ENCODE measurements around the gene GPN2.
A peak's percentile ranks its signal among the peaks of the same experiment; 100 is the strongest.

The GPN2 gene

GRCh38 chr1:26829184-26829911 is 60.7 kb downstream of the GPN2 start:
- Histone ChIP-seq H3K4me2 (ENCODE audit: low read length) (peak overlapping the region; percentile 86; the same call in 1 of the 2 replicates), H2AFZ (ENCODE audit: low read depth, low read length) (no peak overlapping the region), H3K36me3 (replicated peaks; ENCODE audit: low read depth, low read length) (peaks cover 34% of the 10 kb centered on the region), H3K4me1 (ENCODE audit: low read length) (peaks cover 43% of the 10 kb centered on the region), H3K9ac (ENCODE audit: low read length) (no peak overlapping the region), H3K9me3 (ENCODE audit: insufficient read depth, low read length) (no peaks in the 10 kb centered on the region), H3K27me3 (ENCODE audit: low read depth, low read length) (no peaks in the 10 kb centered on the region), H3K27ac (ENCODE audit: low read length) (peak overlapping the region; percentile 45), H3K4me3 (ENCODE audit: low read length) (peak overlapping the region; percentile 66; the same call in 1 of the 2 replicates), H3K79me2 (ENCODE audit: low read length) (peaks cover 55% of the 10 kb centered on the region), H4K20me1 (ENCODE audit: insufficient read depth, low read length) (peaks cover 7% of the 10 kb centered on the region)
- no peak for TF ChIP-seq EZH2phosphoT487 (IDR thresholded peaks at IDR 0.05; ENCODE audit: low read depth)
- TF ChIP-seq CTCF (IDR thresholded peaks at IDR 0.05; ENCODE audit: low read depth, low read length), result no peak

GRCh38 chr1:26828411-26828991 is 61.6 kb downstream of the GPN2 start:
- H3K79me2 ChIP-seq (ENCODE audit: low read length), result peaks cover 55% of the 10 kb centered on the region

GRCh38 chr1:26827663-26828062 is 62.4 kb downstream of the GPN2 start:
- H3K4me1 ChIP-seq (ENCODE audit: low read length), result peaks cover 29% of the 10 kb centered on the region
- H3K27me3 ChIP-seq (ENCODE audit: low read depth, low read length), result no peaks in the 10 kb centered on the region
- H3K36me3 ChIP-seq (replicated peaks; ENCODE audit: low read depth, low read length), result peaks cover 21% of the 10 kb centered on the region
- H3K79me2 ChIP-seq (ENCODE audit: low read length), result peaks cover 55% of the 10 kb centered on the region
- H3K9ac ChIP-seq (ENCODE audit: low read length), result peak overlapping the region; percentile 80
- H2AFZ ChIP-seq (ENCODE audit: low read depth, low read length), result no peak overlapping the region
- peak overlapping the region; percentile 97 for H3K4me3 ChIP-seq (ENCODE audit: low read length)
- H3K4me2 ChIP-seq (ENCODE audit: low read length), result peak overlapping the region; percentile 90
- H4K20me1 ChIP-seq (ENCODE audit: insufficient read depth, low read length), result peaks cover 7% of the 10 kb centered on the region
- TF ChIP-seq EZH2phosphoT487 (IDR thresholded peaks at IDR 0.05; ENCODE audit: low read depth) (no peak), CTCF (IDR thresholded peaks at IDR 0.05; ENCODE audit: low read depth, low read length) (no peak)
- H3K27ac ChIP-seq (ENCODE audit: low read length), result peak overlapping the region; percentile 18; the same call in 1 of the 2 replicates
- no peaks in the 10 kb centered on the region for H3K9me3 ChIP-seq (ENCODE audit: insufficient read depth, low read length)

More at GRCh38 chr1:26828411-26828991, 61.6 kb downstream of the GPN2 start:
- H3K27ac ChIP-seq (ENCODE audit: low read length), result peak overlapping the region; percentile 45
- H3K4me3 ChIP-seq (ENCODE audit: low read length), result peak overlapping the region; percentile 66
- H3K27me3 ChIP-seq (ENCODE audit: low read depth, low read length), result no peaks in the 10 kb centered on the region
- H4K20me1 ChIP-seq (ENCODE audit: insufficient read depth, low read length), result peaks cover 7% of the 10 kb centered on the region
- peaks cover 38% of the 10 kb centered on the region for H3K4me1 ChIP-seq (ENCODE audit: low read length)
- H3K9me3 ChIP-seq (ENCODE audit: insufficient read depth, low read length), result no peaks in the 10 kb centered on the region
- no peak overlapping the region for H2AFZ ChIP-seq (ENCODE audit: low read depth, low read length)
- peak overlapping the region; percentile 86 for H3K4me2 ChIP-seq (ENCODE audit: low read length)
- H3K36me3 ChIP-seq (replicated peaks; ENCODE audit: low read depth, low read length), result peaks cover 28% of the 10 kb centered on the region
- H3K9ac ChIP-seq (ENCODE audit: low read length), result peak overlapping the region; percentile 46
- TF ChIP-seq EZH2phosphoT487 (IDR thresholded peaks at IDR 0.05; ENCODE audit: low read depth) (no peak), CTCF (IDR thresholded peaks at IDR 0.05; ENCODE audit: low read depth, low read length) (no peak)

GRCh38 chr1:26827106-26827604 is 62.9 kb downstream of the GPN2 start:
- no peak for TF ChIP-seq EZH2phosphoT487 (IDR thresholded peaks at IDR 0.05; ENCODE audit: low read depth)
- TF ChIP-seq CTCF (IDR thresholded peaks at IDR 0.05; ENCODE audit: low read depth, low read length), result no peak
- Histone ChIP-seq H3K36me3 (replicated peaks; ENCODE audit: low read depth, low read length) (peaks cover 17% of the 10 kb centered on the region), H3K9me3 (ENCODE audit: insufficient read depth, low read length) (no peaks in the 10 kb centered on the region), H3K9ac (ENCODE audit: low read length) (peak overlapping the region; percentile 80), H4K20me1 (ENCODE audit: insufficient read depth, low read length) (peaks cover 7% of the 10 kb centered on the region), H2AFZ (ENCODE audit: low read depth, low read length) (no peak overlapping the region), H3K4me2 (ENCODE audit: low read length) (peak overlapping the region; percentile 90), H3K27me3 (ENCODE audit: low read depth, low read length) (no peaks in the 10 kb centered on the region), H3K27ac (ENCODE audit: low read length) (0 out of 2 replicates have a peak overlapping the region, but pooled peaks have one; percentile 26), H3K4me3 (ENCODE audit: low read length) (peak overlapping the region; percentile 97), H3K79me2 (ENCODE audit: low read length) (peaks cover 55% of the 10 kb centered on the region), H3K4me1 (ENCODE audit: low read length) (peaks cover 24% of the 10 kb centered on the region)
